HCEC 1CT (cell line): ENCODE data around the gene ADGRV1.
"Not testable (repeated sequence)": the region's sequence is repeated elsewhere in the genome, so short reads cannot be mapped to it uniquely, and the experiment has no call there.

Experiments
- DNase-seq: peaks from one replicate; pipeline ENCODE4 v3.0.0-alpha.2; 2017

ADGRV1 gene

GRCh38 chr5:90822062-90822461 is 263.5 kb downstream of the ADGRV1 start:
- DNase-seq = not testable (repeated sequence)

- no peak for DNase-seq
These were observed 265.8 kb downstream of the ADGRV1 start for GRCh38 chr5:90824436-90824835.

- DNase-seq = peak; percentile 15
These were observed 271.5 kb downstream of the ADGRV1 start for GRCh38 chr5:90830058-90830457.

- DNase-seq = no peak
These were observed 275.2 kb downstream of the ADGRV1 start for GRCh38 chr5:90833753-90834152.

GRCh38 chr5:90834711-90835110 is 276.1 kb downstream of the ADGRV1 start:
- DNase-seq = no peak

GRCh38 chr5:90843443-90843842 is 284.8 kb downstream of the ADGRV1 start:
- no peak for DNase-seq

GRCh38 chr5:90844931-90845330 is 286.3 kb downstream of the ADGRV1 start:
- DNase-seq = no peak

- DNase-seq = no peak
These were observed 287.3 kb downstream of the ADGRV1 start for GRCh38 chr5:90845723-90846554.

GRCh38 chr5:90847606-90848005 is 289.0 kb downstream of the ADGRV1 start:
- not testable (repeated sequence) for DNase-seq

- no peak for DNase-seq
These were observed 291.3 kb downstream of the ADGRV1 start for GRCh38 chr5:90849939-90850338.

GRCh38 chr5:90852531-90852930 is 293.9 kb downstream of the ADGRV1 start:
- no peak for DNase-seq

GRCh38 chr5:90853750-90854149 is 295.2 kb downstream of the ADGRV1 start:
- no peak for DNase-seq

- no peak for DNase-seq
These were observed 295.6 kb downstream of the ADGRV1 start for GRCh38 chr5:90854169-90854568.

- no peak for DNase-seq
These were observed 296.9 kb downstream of the ADGRV1 start for GRCh38 chr5:90855296-90856010.

GRCh38 chr5:90861843-90862586 is 303.4 kb downstream of the ADGRV1 start:
- no peak for DNase-seq

- DNase-seq = no peak
These were observed 306.6 kb downstream of the ADGRV1 start for GRCh38 chr5:90865180-90865579.

- DNase-seq = peak; percentile 56
These were observed 307.7 kb downstream of the ADGRV1 start for GRCh38 chr5:90866333-90866732.

- DNase-seq = no peak
These were observed 308.5 kb downstream of the ADGRV1 start for GRCh38 chr5:90866915-90867731.

GRCh38 chr5:90868799-90869198 is 310.2 kb downstream of the ADGRV1 start:
- DNase-seq = no peak

- DNase-seq = no peak
These were observed 312.9 kb downstream of the ADGRV1 start for GRCh38 chr5:90871391-90871991.

- no peak for DNase-seq
These were observed 314.5 kb downstream of the ADGRV1 start for GRCh38 chr5:90873033-90873517.

GRCh38 chr5:90874066-90874465 is 315.5 kb downstream of the ADGRV1 start:
- DNase-seq = no peak
